Fibroblast of lung (primary cell): ENCODE results near the gene SERPINA9.

Experiments
- CTCF ChIP-seq, 2 donors: IDR thresholded peaks in 1 of 2; conservative IDR thresholded peaks in 1 of 2; 1 replicate in 1 of 2; 2 replicates in 1 of 2; pipeline ENCODE4 v1.5.1; 2011 to 2012; ENCODE audit warnings: low read length in 2 of 2, control low read depth in 1 of 2, inconsistent platforms in 1 of 2, low read depth in 1 of 2, mild to moderate bottlenecking in 1 of 2
- EZH2 ChIP-seq: IDR thresholded peaks from 2 replicates; pipeline ENCODE4 v1.5.1; 2012; ENCODE audit warnings: low read length, control low read depth, mild to moderate bottlenecking; ENCODE audit errors: missing control alignments

- TF ChIP-seq CTCF (conservative IDR thresholded peaks at IDR 0.05 in 1 of 2, IDR thresholded peaks at IDR 0.05 in 1 of 2; ENCODE audit: low read depth in 1 of 2, low read length in 2 of 2): no peak
- TF ChIP-seq EZH2: no peak
Measured at GRCh38 chr14:94470311-94470710, 5.7 kb downstream of the SERPINA9 start.
